HCT116 (cell line): ENCODE measurements around the gene PSTPIP1. TPM values are rescaled to one million over a fixed set of nuclear protein-coding genes. Genes with fewer than 3 reads are reported as not detected.

Experiments used
- ATAC-seq: fragments of 200-7000 bp; cut with Tn5 transposase; 2 replicates; pipeline ENCODE4 v1.9.1; 2020; ENCODE audit warnings: mild to moderate bottlenecking, moderate library complexity
- BruUV-seq: library from RNA; stranded (reverse); fragments of 400-500 nt; replicated peaks from 2 replicates; lab custom pipeline; 2021; lab: Mats Ljungman, UMichigan
- CTCF ChIA-PET: fragments of 300-600 bp; sonication (Branson Sonifier 250); formaldehyde crosslinking; loops from one replicate; lab custom pipeline; 2021; ENCODE audit warnings: antibody characterized with exemption; lab: Charles Lee
- POLR2A ChIA-PET: fragments of 300-600, 350-600 bp; sonication (Branson Sonifier 250); formaldehyde crosslinking; loops from one replicate; lab custom pipeline; 2021; ENCODE audit warnings: antibody characterized with exemption; lab: Charles Lee
- RAD21 ChIA-PET, 2 experiments: fragments of 300-600 bp; sonication (Branson Sonifier 250); formaldehyde crosslinking; loops; one replicate each; lab custom pipeline; 2023; ENCODE audit warnings: low total read pairs in 2 of 2; ENCODE audit not compliant: uncharacterized antibody in 2 of 2, unreplicated experiment in 2 of 2, low non-redundant PET in 1 of 2; lab: Charles Lee
- DNase-seq: peaks from one replicate; pipeline ENCODE4 v3.0.0-alpha.2; 2010; ENCODE audit warnings: low read depth, low spot score
- H2AFZ ChIP-seq: fragments of 200-600 bp; shearing (Covaris generic), sonication (generic); 2 replicates; pipeline ENCODE4 v1.6.1; 2017; ENCODE audit warnings: low read depth, mixed run types, mixed read lengths, antibody characterized with exemption, low read length; ENCODE audit not compliant: poor library complexity, severe bottlenecking
- H3K27ac ChIP-seq: 2 replicates; pipeline ENCODE4 v1.5.1; 2012; ENCODE audit warnings: low read depth, low read length
- H3K27me3 ChIP-seq: fragments of 200-600 bp; sonication (generic); 2 replicates; pipeline ENCODE4 v1.6.1; 2016; ENCODE audit warnings: mixed run types, low read length, mixed read lengths; ENCODE audit not compliant: insufficient read depth
- H3K36me3 ChIP-seq, 2 experiments: fragments of 200-500 bp in 1 of 2; fragments of 200-600 bp in 1 of 2; sonication (Bioruptor generic) in 1 of 2; sonication (generic) in 1 of 2; 2 replicates each; pipeline versions ENCODE4 v1.5.1 to v1.6.1; 2014 to 2016; ENCODE audit warnings: low read length in 2 of 2, inconsistent platforms in 1 of 2, mixed read lengths in 1 of 2, mixed run types in 1 of 2; ENCODE audit not compliant: insufficient read depth in 2 of 2, control insufficient read depth in 1 of 2
- H3K4me1 ChIP-seq, 2 experiments: fragments of 200-600 bp in 1 of 2; sonication (generic) in 1 of 2; 2 replicates each; pipeline versions ENCODE4 v1.5.1 to v1.6.1; 2012 to 2017; ENCODE audit warnings: low read length in 2 of 2, inconsistent platforms in 1 of 2, mild to moderate bottlenecking in 1 of 2, mixed read lengths in 1 of 2, mixed run types in 1 of 2, moderate library complexity in 1 of 2; ENCODE audit not compliant: insufficient read depth in 2 of 2, control insufficient read depth in 1 of 2
- H3K4me2 ChIP-seq: fragments of 200-600 bp; sonication (generic); 2 replicates; pipeline ENCODE4 v1.6.1; 2017; ENCODE audit warnings: mixed run types, low read length, mixed read lengths
- H3K4me3 ChIP-seq, 2 experiments: fragments of 200-600 bp in 1 of 2; sonication (generic) in 1 of 2; replicated peaks in 1 of 2; 2 replicates each; pipeline ENCODE4 v1.5.1; 2011 to 2016; ENCODE audit warnings: low read length in 2 of 2, control low read depth in 1 of 2, low read depth in 1 of 2, mild to moderate bottlenecking in 1 of 2, mixed read lengths in 1 of 2, mixed run types in 1 of 2
- H3K79me2 ChIP-seq: fragments of 200-600 bp; sonication (generic); 2 replicates; pipeline ENCODE4 v1.6.1; 2017; ENCODE audit warnings: mild to moderate bottlenecking, mixed run types, low read length, moderate library complexity, mixed read lengths; ENCODE audit not compliant: insufficient read depth
- H3K9ac ChIP-seq: fragments of 200-600 bp; sonication (generic); 2 replicates; pipeline ENCODE4 v1.6.1; 2016; ENCODE audit warnings: low read length, mixed read lengths
- H3K9me2 ChIP-seq: fragments of 200-600 bp; sonication (generic), shearing (Covaris generic); 2 replicates; pipeline ENCODE4 v1.6.1; 2017; ENCODE audit warnings: mixed run types, mild to moderate bottlenecking, moderate library complexity; ENCODE audit not compliant: insufficient read depth
- H3K9me3 ChIP-seq, 2 experiments: fragments of 200-500 bp in 1 of 2; fragments of 200-600 bp in 1 of 2; sonication (Bioruptor generic) in 1 of 2; sonication (generic) in 1 of 2; 2 replicates each; pipeline ENCODE4 v1.6.1; 2014 to 2017; ENCODE audit warnings: low read length in 2 of 2, mixed read lengths in 2 of 2, inconsistent platforms in 1 of 2, low read depth in 1 of 2, mild to moderate bottlenecking in 1 of 2, mixed run types in 1 of 2, moderate library complexity in 1 of 2; ENCODE audit not compliant: control insufficient read depth in 1 of 2, insufficient read depth in 1 of 2
- H4K20me1 ChIP-seq: fragments of 200-600 bp; sonication (generic), shearing (Covaris generic); 2 replicates; pipeline ENCODE4 v1.6.1; 2017; ENCODE audit warnings: mixed run types, mild to moderate bottlenecking, moderate library complexity; ENCODE audit not compliant: insufficient read depth
- ELF1 ChIP-seq: IDR thresholded peaks from 2 replicates; pipeline ENCODE4 v1.6.1; 2012; ENCODE audit warnings: low read depth, borderline replicate concordance
- EZH2phosphoT487 ChIP-seq: fragments of 200-600 bp; IDR thresholded peaks from 2 replicates; pipeline ENCODE4 v1.6.1; 2018; ENCODE audit warnings: antibody characterized with exemption, borderline replicate concordance
- SP1 ChIP-seq: IDR thresholded peaks from 2 replicates; pipeline ENCODE4 v1.6.1; 2012; ENCODE audit warnings: low read depth
- YY1 ChIP-seq: IDR thresholded peaks from 2 replicates; pipeline ENCODE4 v1.6.1; 2011; ENCODE audit warnings: low read length, low read depth, moderate library complexity, mild to moderate bottlenecking; ENCODE audit not compliant: insufficient replicate concordance; ENCODE audit errors: extremely low read depth
- ZFX ChIP-seq: fragments of 450-650 bp; IDR thresholded peaks from 2 replicates; pipeline ENCODE4 v1.6.1; 2017
- intact Hi-C: fragments of 100-400 bp; cut with micrococcal nuclease; formaldehyde crosslinking; loops from 2 replicates; pipeline ENCODE4 v1.10.0; 2022
- total RNA-seq: library from RNA; stranded (reverse); gene quantifications from one replicate; pipeline ENCODE4 v1.2.1, GENCODE V29; 2021; ENCODE audit not compliant: unreplicated experiment
- TF ChIP-seq, protein P1 (sequence below): IDR thresholded peaks from 2 replicates; pipeline ENCODE4 v1.6.1; 2012; ENCODE audit warnings: low read depth

PSTPIP1 gene
- total RNA-seq, 1 experiment from 2014 or later, result 0.79 TPM

DNA sequence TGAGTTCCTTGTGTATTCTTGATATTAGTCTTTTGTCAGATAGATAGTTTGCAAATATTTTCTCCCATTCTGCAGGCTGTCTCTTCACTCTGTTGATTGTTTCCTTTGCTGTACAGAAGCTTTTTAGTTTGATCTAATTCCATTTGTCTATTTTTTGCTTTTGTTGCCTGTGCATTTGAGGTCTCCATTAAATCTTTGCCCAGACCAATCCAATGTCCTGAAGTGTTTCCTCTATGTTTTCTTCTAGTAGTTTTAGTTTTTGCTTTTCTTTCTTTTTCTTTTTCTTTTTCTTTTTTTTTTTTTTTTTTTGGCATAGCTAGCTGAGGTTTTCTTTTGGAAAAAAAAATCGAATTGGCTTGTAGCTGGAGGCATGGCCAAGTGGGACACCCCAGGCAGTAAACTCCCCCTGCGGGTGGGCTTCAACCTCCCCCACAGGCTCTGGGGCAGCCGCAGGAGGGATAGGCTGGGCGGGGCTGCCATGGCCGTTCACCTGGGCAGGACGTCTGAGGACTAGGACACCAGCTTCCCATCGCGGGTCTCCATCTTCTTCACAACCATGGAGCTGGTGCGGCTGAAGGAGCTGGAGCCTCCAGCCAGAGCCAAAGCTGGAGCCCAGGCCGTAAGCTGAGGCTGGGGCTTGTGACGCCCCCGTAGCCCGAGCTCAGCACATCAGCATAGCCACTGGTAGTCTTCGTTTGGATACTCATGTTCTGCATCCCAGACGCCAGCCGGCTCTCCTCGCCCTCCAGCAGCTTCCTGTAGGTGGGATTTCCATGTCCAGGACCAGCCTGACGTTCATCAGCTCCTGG lies 16.2 kb upstream of the PSTPIP1 start:
- POLR2A ChIA-PET, result interaction anchor here (0.6 kb wide), 1 partner anchor 21 kb away, joined by 4 read pairs; no protein-coding TSS in a partner anchor
- Histone ChIP-seq H3K9me3 (no peaks in the 10 kb centered on the region), H3K4me2 (no peak overlapping the region), H2AFZ (no peak overlapping the region), H3K36me3 (no peaks in the 10 kb centered on the region), H3K27ac (no peak overlapping the region), H3K4me1 (no peaks in the 10 kb centered on the region), H3K4me3 (no peak overlapping the region), H4K20me1 (no peaks in the 10 kb centered on the region), H3K79me2 (no peaks in the 10 kb centered on the region)
- intact Hi-C loops, result no loop called here
- no peak for ATAC-seq
- no TSS peak for BruUV-seq
- RAD21 ChIA-PET, result no interaction called here
- CTCF ChIA-PET, result no interaction called here
- TF ChIP-seq ZFX (no peak), SP1 (no peak), ELF1 (no peak), YY1 (no peak), EZH2phosphoT487 (no peak)
- TF ChIP-seq, protein P1, sequence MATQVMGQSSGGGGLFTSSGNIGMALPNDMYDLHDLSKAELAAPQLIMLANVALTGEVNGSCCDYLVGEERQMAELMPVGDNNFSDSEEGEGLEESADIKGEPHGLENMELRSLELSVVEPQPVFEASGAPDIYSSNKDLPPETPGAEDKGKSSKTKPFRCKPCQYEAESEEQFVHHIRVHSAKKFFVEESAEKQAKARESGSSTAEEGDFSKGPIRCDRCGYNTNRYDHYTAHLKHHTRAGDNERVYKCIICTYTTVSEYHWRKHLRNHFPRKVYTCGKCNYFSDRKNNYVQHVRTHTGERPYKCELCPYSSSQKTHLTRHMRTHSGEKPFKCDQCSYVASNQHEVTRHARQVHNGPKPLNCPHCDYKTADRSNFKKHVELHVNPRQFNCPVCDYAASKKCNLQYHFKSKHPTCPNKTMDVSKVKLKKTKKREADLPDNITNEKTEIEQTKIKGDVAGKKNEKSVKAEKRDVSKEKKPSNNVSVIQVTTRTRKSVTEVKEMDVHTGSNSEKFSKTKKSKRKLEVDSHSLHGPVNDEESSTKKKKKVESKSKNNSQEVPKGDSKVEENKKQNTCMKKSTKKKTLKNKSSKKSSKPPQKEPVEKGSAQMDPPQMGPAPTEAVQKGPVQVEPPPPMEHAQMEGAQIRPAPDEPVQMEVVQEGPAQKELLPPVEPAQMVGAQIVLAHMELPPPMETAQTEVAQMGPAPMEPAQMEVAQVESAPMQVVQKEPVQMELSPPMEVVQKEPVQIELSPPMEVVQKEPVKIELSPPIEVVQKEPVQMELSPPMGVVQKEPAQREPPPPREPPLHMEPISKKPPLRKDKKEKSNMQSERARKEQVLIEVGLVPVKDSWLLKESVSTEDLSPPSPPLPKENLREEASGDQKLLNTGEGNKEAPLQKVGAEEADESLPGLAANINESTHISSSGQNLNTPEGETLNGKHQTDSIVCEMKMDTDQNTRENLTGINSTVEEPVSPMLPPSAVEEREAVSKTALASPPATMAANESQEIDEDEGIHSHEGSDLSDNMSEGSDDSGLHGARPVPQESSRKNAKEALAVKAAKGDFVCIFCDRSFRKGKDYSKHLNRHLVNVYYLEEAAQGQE, result no peak
- TF ChIP-seq, all 23 proteins: peak for 0
- H3K27me3 ChIP-seq, result 0 out of 2 replicates have a peak, but pooled peaks cover 2% of the 10 kb centered on the region
- no peak for DNase-seq
- no peak overlapping the region for H3K9ac ChIP-seq
- no peaks in the 10 kb centered on the region for H3K9me2 ChIP-seq
